GM12891 (cell line): ENCODE measurements around the gene SLC10A2.

Experiments
- POLR2A ChIP-seq: IDR thresholded peaks from 2 replicates; pipeline ENCODE4 v1.6.1; 2011; ENCODE audit warnings: low read depth, low read length, control low read depth
- POLR2AphosphoS5 ChIP-seq: IDR thresholded peaks from 2 replicates; pipeline ENCODE4 v1.6.1; 2011; ENCODE audit warnings: low read depth, low read length, control low read depth
- POU2F2 ChIP-seq: IDR thresholded peaks from 2 replicates; pipeline ENCODE4 v1.6.1; 2011; ENCODE audit warnings: low read depth, mild to moderate bottlenecking, control low read depth, low read length, moderate library complexity
- SPI1 ChIP-seq: IDR thresholded peaks from 2 replicates; pipeline ENCODE4 v1.6.1; 2011; ENCODE audit warnings: low read depth, low read length, control low read depth
- TAF1 ChIP-seq: IDR thresholded peaks from 2 replicates; pipeline ENCODE4 v1.6.1; 2011; ENCODE audit warnings: low read depth, low read length, control low read depth

DNA sequence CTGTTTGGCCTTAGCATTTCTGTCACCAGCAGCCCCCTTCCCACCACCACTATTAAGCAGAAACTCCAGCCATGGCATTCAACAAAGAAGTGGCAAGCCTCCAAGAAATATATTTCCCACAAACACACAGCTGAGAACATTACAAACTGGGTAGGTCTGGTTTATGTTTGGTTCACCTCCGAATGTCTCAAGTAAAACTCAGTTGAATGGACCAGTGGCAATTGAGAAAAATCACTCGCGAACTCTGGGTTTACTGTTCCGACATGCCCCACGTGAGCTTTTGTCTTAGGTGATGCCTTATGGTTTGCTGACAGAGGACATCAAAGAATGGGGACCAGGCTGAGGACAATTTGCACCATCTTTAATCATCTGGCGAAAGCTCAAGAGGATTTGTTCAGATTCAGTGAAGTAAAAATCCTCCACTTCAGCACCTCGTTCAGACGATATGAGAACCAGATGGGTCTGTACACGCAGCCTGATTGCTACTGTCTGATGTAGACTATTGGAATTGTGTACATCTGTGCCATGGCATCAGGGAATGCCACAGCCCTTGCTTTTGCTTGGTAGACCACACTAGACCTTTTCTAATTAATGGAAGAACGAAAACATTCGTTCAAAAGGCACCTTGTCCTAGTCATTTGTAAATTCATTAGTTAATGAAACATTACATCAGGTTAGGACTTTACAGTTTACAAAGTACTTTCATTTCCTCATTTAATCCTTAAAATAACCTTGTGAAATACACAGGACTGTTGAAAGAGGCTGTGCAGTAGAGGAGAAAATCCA, 59.4 kb downstream of the SLC10A2 start:
- TF ChIP-seq POLR2A: no peak
- TF ChIP-seq POU2F2: no peak
- no peak for TF ChIP-seq TAF1
- no peak for TF ChIP-seq POLR2AphosphoS5
- TF ChIP-seq SPI1: peak; percentile 95
